Right lobe of liver (tissue), 6 donors: ENCODE results near the gene TPRG1L. TPM values are rescaled to one million over a fixed set of nuclear protein-coding genes. Genes with fewer than 3 reads are reported as not detected.

Experiments used
- ATAC-seq, 4 donors: fragments of 200-7000 bp; cut with Tn5 transposase; one replicate each; pipeline ENCODE4 v1.9.1; 2020; ENCODE audit warnings: mild to moderate bottlenecking in 4 of 4, moderate library complexity in 4 of 4
- DNase-seq, 3 donors: peaks; one replicate each; pipeline ENCODE4 v3.0.0-alpha.2; 2020
- H3K27ac ChIP-seq, 3 donors: fragments of 200-600 bp; one replicate each; pipeline ENCODE4 v1.8.0; 2022
- H3K27me3 ChIP-seq, 2 donors: fragments of 200-600 bp; one replicate each; pipeline ENCODE4 v1.8.0; 2022
- H3K36me3 ChIP-seq, 4 donors: fragments of 200-600 bp; sonication (generic) in 1 of 4; one replicate each; pipeline versions ENCODE4 v1.5.1 to v1.8.0; 2017 to 2022; ENCODE audit warnings: control low read depth in 1 of 4
- H3K4me1 ChIP-seq, 4 donors: fragments of 200-600 bp; sonication (generic) in 1 of 4; one replicate each; pipeline versions ENCODE4 v1.5.1 to v1.8.0; 2017 to 2022; ENCODE audit warnings: control low read depth in 1 of 4
- H3K4me3 ChIP-seq, 3 donors: fragments of 200-600 bp; one replicate each; pipeline ENCODE4 v1.8.0; 2022
- H3K9me3 ChIP-seq, 4 donors: fragments of 200-600 bp; sonication (generic) in 1 of 4; one replicate each; pipeline versions ENCODE4 v1.5.1 to v1.8.0; 2017 to 2022; ENCODE audit warnings: control low read depth in 1 of 4
- CTCF ChIP-seq, 4 donors: fragments of 200-600 bp in 3 of 4; fragments of 450-650 bp in 1 of 4; IDR thresholded peaks; one replicate each; pipeline versions ENCODE4 v1.5.1 to v1.8.0; 2016 to 2022; ENCODE audit warnings: antibody characterized with exemption in 4 of 4, mild to moderate bottlenecking in 2 of 4
- POLR2A ChIP-seq: fragments of 450-650 bp; IDR thresholded peaks from one replicate; pipeline ENCODE4 v1.6.1; 2017; ENCODE audit warnings: antibody characterized with exemption, mild to moderate bottlenecking
- WGBS: methylation state at CpG from one replicate; pipeline ENCODE4 v1.1.6; 2018; ENCODE audit warnings: low coverage, low lambda C conversion rate; ENCODE audit not compliant: insufficient coverage; ENCODE audit errors: missing lambda C conversion rate; 5-methylcytosine and 5-hydroxymethylcytosine counted together
- intact Hi-C, 2 donors: fragments of 100-400 bp; cut with DNase I; formaldehyde crosslinking; loops; one replicate each; pipeline versions ENCODE4 v1.11.2 to v1.14.1; 2022
- total RNA-seq, 6 experiments: library from RNA; depleted of rRNA in 2 of 6; stranded (reverse); fragments of >200 nt in 2 of 6; fragmentation: NEBNext Ultra II Directional in 3 of 6; extraction: Animal tissue kit (Norgen Biotek cat#: 25700) in 3 of 6; gene quantifications; one replicate each; pipeline versions ENCODE4 v1.1.0 to v1.2.4, GENCODE V29; 2016 to 2023
- donor health status: DM: no; HTN: yes; CAD: no.
- donor health status: DM: no; HTN: no; CAD: no.
- donor health status: DM: no; HTN: no; CAD: no.
- donor health status: DM: no; HTN: yes; CAD: no.
- donor health status: DM: no; HTN: yes; CAD: no.

TPRG1L gene
- total RNA-seq, 6 experiments from 2014 or later = 42.5 to 54.6 (median 53.4) TPM

DNA sequence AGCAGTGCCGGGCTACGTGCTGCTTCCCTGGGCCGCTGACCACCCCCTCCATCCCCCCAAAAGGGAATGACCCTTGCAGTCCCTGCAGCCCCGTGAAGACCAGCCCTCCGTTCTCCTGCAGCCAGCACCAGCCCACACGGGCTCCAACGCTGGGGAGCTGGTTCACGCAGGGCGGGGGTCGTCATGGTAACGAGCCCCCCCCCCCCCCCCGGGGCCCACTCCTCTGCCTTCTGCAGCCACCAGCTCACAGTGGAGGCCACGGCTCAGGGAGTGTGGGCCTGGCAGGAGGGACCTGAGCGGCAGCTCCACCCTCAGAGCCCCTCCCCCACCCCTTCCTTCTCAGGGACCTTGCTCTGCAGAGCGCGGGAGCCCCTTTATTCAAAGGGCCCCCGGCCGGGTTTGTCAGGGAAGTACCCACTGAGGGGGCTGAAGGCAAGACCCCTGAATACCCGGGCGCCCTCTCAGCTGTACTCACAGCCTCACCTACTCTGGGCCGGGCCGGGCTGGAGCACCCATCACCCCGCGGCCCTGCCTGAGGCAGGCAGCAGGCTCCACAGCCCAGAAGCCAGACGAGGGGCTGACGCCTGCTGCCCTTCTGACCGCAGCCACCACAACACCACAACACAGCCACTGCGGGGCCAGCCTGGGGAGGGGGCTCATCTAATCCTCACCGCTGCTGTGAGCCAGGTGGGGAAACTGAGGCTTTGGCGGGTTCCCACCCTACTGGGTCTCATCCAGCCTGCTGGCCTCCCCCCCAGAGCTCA is 26.1 kb upstream of the TPRG1L start:
- no peaks in the 10 kb centered on the region for H3K27me3 ChIP-seq
- intact Hi-C loops = no loop called here
- H3K4me3 ChIP-seq = no peak overlapping the region
- no peaks in the 10 kb centered on the region for H3K36me3 ChIP-seq
- WGBS = no CpG with 5 or more reads among the region's 30 CpGs
- H3K9me3 ChIP-seq = no peaks in the 10 kb centered on the region
- TF ChIP-seq POLR2A (no peak), CTCF (IDR thresholded peaks at IDR 0.05) (no peak)
- no peaks in the 10 kb centered on the region for H3K4me1 ChIP-seq
- H3K27ac ChIP-seq = no peak overlapping the region
- DNase-seq (no peak), ATAC-seq (no peak)

DNA sequence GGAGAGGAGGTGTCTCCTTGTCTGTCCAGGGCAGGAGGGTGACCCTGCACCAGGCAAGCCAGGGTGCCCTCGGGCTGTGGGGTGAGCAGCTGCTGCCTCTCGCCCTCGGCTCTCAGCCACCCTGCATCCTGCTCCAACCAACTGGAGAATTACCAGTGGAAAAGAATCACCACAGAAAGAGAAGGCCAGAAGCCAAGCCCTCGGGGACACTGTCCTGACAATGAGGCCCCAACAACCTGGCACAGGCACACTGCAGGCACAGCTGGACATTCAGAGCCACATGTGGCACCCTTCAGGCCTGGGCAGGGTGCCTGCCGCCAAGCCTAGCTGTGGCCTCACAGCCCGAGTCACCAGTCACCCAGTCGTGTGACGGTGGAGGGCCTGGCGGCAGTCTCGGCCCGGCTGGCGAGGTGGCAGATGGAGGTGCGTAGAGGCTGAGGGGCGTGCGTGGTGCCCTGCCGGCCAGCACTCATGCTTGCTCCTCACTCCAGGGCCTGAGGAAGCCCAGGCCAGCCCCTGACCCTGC is 25.5 kb upstream of the TPRG1L start:
- 72% methylated on average over 5 of the region's 16 CpGs for WGBS
- no peak overlapping the region for H3K4me3 ChIP-seq
- intact Hi-C loops = no loop called here
- no peaks in the 10 kb centered on the region for H3K36me3 ChIP-seq
- H3K9me3 ChIP-seq = no peaks in the 10 kb centered on the region
- TF ChIP-seq POLR2A = no peak
- no peak for TF ChIP-seq CTCF (IDR thresholded peaks at IDR 0.05)
- H3K4me1 ChIP-seq = no peaks in the 10 kb centered on the region
- no peak for DNase-seq
- no peak for ATAC-seq
- no peak overlapping the region for H3K27ac ChIP-seq
- no peaks in the 10 kb centered on the region for H3K27me3 ChIP-seq

DNA sequence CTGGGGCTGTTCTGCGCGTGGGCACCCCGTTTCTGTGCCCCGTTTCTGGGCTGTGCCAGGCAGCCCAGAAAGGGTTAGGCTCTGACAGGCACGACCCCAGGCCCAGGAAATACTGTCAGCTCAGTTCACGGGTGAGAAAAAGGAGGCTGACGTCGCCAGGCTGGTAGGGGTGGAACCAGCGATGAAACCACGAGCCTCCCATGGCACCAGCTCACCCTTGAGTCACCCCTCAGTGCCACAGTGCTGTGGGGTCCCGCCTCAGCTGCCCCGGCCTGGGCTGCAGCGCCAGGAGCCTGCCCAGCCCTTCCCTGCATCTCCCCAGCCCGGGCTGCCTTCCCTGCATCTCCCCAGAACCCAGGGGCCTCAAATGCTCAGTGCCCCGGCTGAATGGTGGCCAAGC is 25.0 kb upstream of the TPRG1L start:
- TF ChIP-seq POLR2A (no peak), CTCF (IDR thresholded peaks at IDR 0.05) (no peak)
- no peak overlapping the region for H3K27ac ChIP-seq

DNA sequence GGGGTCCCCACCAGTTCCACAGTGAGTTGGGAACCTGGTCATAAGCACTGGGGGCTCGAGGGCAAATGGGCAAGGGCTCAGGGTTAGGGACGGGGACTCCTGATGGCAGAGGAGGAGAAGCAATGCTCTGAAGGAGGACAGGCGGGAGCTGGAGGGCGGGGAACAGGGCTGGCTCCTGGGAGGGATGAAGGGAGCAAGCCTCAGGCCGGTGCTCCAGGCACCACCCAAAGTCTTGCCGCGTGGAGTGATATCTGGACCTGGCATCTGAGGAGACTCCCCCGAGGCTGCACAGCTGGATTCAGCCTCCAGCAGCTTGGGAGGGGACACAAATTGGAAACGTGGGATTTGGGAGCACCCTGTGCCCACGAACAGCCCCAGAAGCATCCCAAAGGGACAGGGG is 24.5 kb upstream of the TPRG1L start:
- ATAC-seq = no peak
- DNase-seq = no peak
- Histone ChIP-seq H3K9me3 (no peaks in the 10 kb centered on the region), H3K4me3 (no peak overlapping the region), H3K4me1 (no peaks in the 10 kb centered on the region), H3K36me3 (no peaks in the 10 kb centered on the region), H3K27ac (no peak overlapping the region), H3K27me3 (no peaks in the 10 kb centered on the region)
- WGBS = 79% methylated on average over 7 of the region's 10 CpGs
- intact Hi-C loops = no loop called here
- no peak for TF ChIP-seq POLR2A
- TF ChIP-seq CTCF (IDR thresholded peaks at IDR 0.05) = no peak

More for the DNA sequence above, 25.0 kb upstream of the TPRG1L start:
- H3K36me3 ChIP-seq = no peaks in the 10 kb centered on the region
- no peak for ATAC-seq
- DNase-seq = no peak
- H3K9me3 ChIP-seq = no peaks in the 10 kb centered on the region
- no peak overlapping the region for H3K4me3 ChIP-seq
- no peaks in the 10 kb centered on the region for H3K4me1 ChIP-seq
- intact Hi-C loops = no loop called here
- no peaks in the 10 kb centered on the region for H3K27me3 ChIP-seq
- WGBS = no CpG with 5 or more reads among the region's 15 CpGs
